ENCODE data around the gene PNKP.

The PNKP gene

GRCh38 chr19:49854378-49855263, 12.8 kb downstream of the PNKP start:
- DNase-seq (ENCODE audit: low spot score in 2 of 2): no peak
- no peaks in the 10 kb centered on the region for H3K9me3 Mint-ChIP-seq
- H3K27ac Mint-ChIP-seq: no peak overlapping the region
- no peak overlapping the region for H3K4me3 Mint-ChIP-seq
- peaks cover 18% of the 10 kb centered on the region for H3K4me1 Mint-ChIP-seq
- no peak for ATAC-seq (ENCODE audit: low read depth)
- peaks cover 1% of the 10 kb centered on the region for H3K36me3 Mint-ChIP-seq
- H3K27me3 Mint-ChIP-seq: no peaks in the 10 kb centered on the region

- no peak overlapping the region for H3K4me3 Mint-ChIP-seq
- H3K27ac Mint-ChIP-seq: peak overlapping the region; percentile 62
- DNase-seq (ENCODE audit: low spot score in 2 of 2): no peak
- H3K27me3 Mint-ChIP-seq: no peaks in the 10 kb centered on the region
- peaks cover 4% of the 10 kb centered on the region for H3K9me3 Mint-ChIP-seq
- H3K36me3 Mint-ChIP-seq: peaks cover 4% of the 10 kb centered on the region
- no peak for ATAC-seq (ENCODE audit: low read depth)
- peaks cover 21% of the 10 kb centered on the region for H3K4me1 Mint-ChIP-seq
Observed at GRCh38 chr19:49853852-49854377, 13.5 kb downstream of the PNKP start.

GRCh38 chr19:49852631-49853126, 14.7 kb downstream of the PNKP start:
- H3K4me1 Mint-ChIP-seq: peaks cover 25% of the 10 kb centered on the region
- no peak for DNase-seq (ENCODE audit: low spot score in 2 of 2)
- peak overlapping the region; percentile 81 for H3K4me3 Mint-ChIP-seq
- ATAC-seq (ENCODE audit: low read depth): no peak
- peaks cover 4% of the 10 kb centered on the region for H3K36me3 Mint-ChIP-seq
- no peak overlapping the region for H3K27ac Mint-ChIP-seq
- H3K9me3 Mint-ChIP-seq: peaks cover 6% of the 10 kb centered on the region
- no peaks in the 10 kb centered on the region for H3K27me3 Mint-ChIP-seq

- DNase-seq (ENCODE audit: low spot score in 2 of 2): no peak
- peaks cover 25% of the 10 kb centered on the region for H3K4me1 Mint-ChIP-seq
- H3K9me3 Mint-ChIP-seq: peaks cover 6% of the 10 kb centered on the region
- ATAC-seq (ENCODE audit: low read depth): peak; percentile 14
- H3K4me3 Mint-ChIP-seq: peak overlapping the region; percentile 81
- peak overlapping the region; percentile 97 for H3K27ac Mint-ChIP-seq
- H3K36me3 Mint-ChIP-seq: peaks cover 4% of the 10 kb centered on the region
- no peaks in the 10 kb centered on the region for H3K27me3 Mint-ChIP-seq
Observed at GRCh38 chr19:49851456-49852259, 15.7 kb downstream of the PNKP start.

GRCh38 chr19:49850487-49851342, 16.7 kb downstream of the PNKP start, which contains the start of gene PTOV1:
TSS of gene PTOV1 (plus strand) at chr19:49851159.
- Mint-ChIP-seq H3K9me3 (peaks cover 6% of the 10 kb centered on the region), H3K36me3 (peaks cover 3% of the 10 kb centered on the region), H3K4me3 (peak within 1 kb of the TSS; percentile 90), H3K27me3 (no peaks in the 10 kb centered on the region), H3K4me1 (peaks cover 25% of the 10 kb centered on the region), H3K27ac (peak within 1 kb of the TSS; percentile 97)
- ATAC-seq (ENCODE audit: low read depth) (peak; percentile 86), DNase-seq (ENCODE audit: low spot score in 2 of 2) (peak; percentile 91 to 98)

- Mint-ChIP-seq H3K27ac (peak overlapping the region; percentile 97), H3K36me3 (peaks cover 3% of the 10 kb centered on the region), H3K9me3 (peaks cover 6% of the 10 kb centered on the region), H3K4me1 (peaks cover 25% of the 10 kb centered on the region), H3K4me3 (peak overlapping the region; percentile 90), H3K27me3 (no peaks in the 10 kb centered on the region)
- no peak for DNase-seq (ENCODE audit: low spot score in 2 of 2)
- ATAC-seq (ENCODE audit: low read depth): no peak
Observed at GRCh38 chr19:49850221-49850486, 17.2 kb downstream of the PNKP start.

GRCh38 chr19:49849433-49850220, 17.7 kb downstream of the PNKP start:
- Mint-ChIP-seq H3K9me3 (peaks cover 6% of the 10 kb centered on the region), H3K36me3 (peaks cover 3% of the 10 kb centered on the region), H3K27me3 (no peaks in the 10 kb centered on the region), H3K27ac (peak overlapping the region; percentile 97), H3K4me3 (peak overlapping the region; percentile 90), H3K4me1 (peaks cover 25% of the 10 kb centered on the region)
- DNase-seq (ENCODE audit: low spot score in 2 of 2) (no peak), ATAC-seq (ENCODE audit: low read depth) (no peak)

- Mint-ChIP-seq H3K27ac (no peak overlapping the region), H3K4me1 (peaks cover 27% of the 10 kb centered on the region), H3K9me3 (peaks cover 6% of the 10 kb centered on the region), H3K4me3 (peak overlapping the region; percentile 46), H3K36me3 (peaks cover 3% of the 10 kb centered on the region), H3K27me3 (no peaks in the 10 kb centered on the region)
- ATAC-seq (ENCODE audit: low read depth) (no peak), DNase-seq (ENCODE audit: low spot score in 2 of 2) (no peak)
Observed at GRCh38 chr19:49848938-49849337, 18.4 kb downstream of the PNKP start.

- Mint-ChIP-seq H3K27me3 (no peaks in the 10 kb centered on the region), H3K4me3 (no peak overlapping the region), H3K4me1 (peaks cover 26% of the 10 kb centered on the region), H3K9me3 (peaks cover 6% of the 10 kb centered on the region), H3K36me3 (peaks cover 3% of the 10 kb centered on the region), H3K27ac (no peak overlapping the region)
- DNase-seq (ENCODE audit: low spot score in 2 of 2): no peak
- ATAC-seq (ENCODE audit: low read depth): no peak
Observed at GRCh38 chr19:49847731-49848696, 19.4 kb downstream of the PNKP start.

GRCh38 chr19:49846408-49846807, 21.0 kb downstream of the PNKP start:
- peaks cover 3% of the 10 kb centered on the region for H3K36me3 Mint-ChIP-seq
- no peak overlapping the region for H3K4me3 Mint-ChIP-seq
- H3K27me3 Mint-ChIP-seq: no peaks in the 10 kb centered on the region
- H3K9me3 Mint-ChIP-seq: peaks cover 6% of the 10 kb centered on the region
- H3K4me1 Mint-ChIP-seq: peaks cover 21% of the 10 kb centered on the region
- no peak for DNase-seq (ENCODE audit: low spot score in 2 of 2)
- H3K27ac Mint-ChIP-seq: no peak overlapping the region
- ATAC-seq (ENCODE audit: low read depth): no peak

GRCh38 chr19:49845414-49845813, 22.0 kb downstream of the PNKP start:
- peaks cover 6% of the 10 kb centered on the region for H3K9me3 Mint-ChIP-seq
- H3K27me3 Mint-ChIP-seq: no peaks in the 10 kb centered on the region
- ATAC-seq (ENCODE audit: low read depth): no peak
- H3K27ac Mint-ChIP-seq: no peak overlapping the region
- DNase-seq (ENCODE audit: low spot score in 2 of 2): no peak
- H3K4me3 Mint-ChIP-seq: no peak overlapping the region
- H3K4me1 Mint-ChIP-seq: peaks cover 23% of the 10 kb centered on the region
- peaks cover 6% of the 10 kb centered on the region for H3K36me3 Mint-ChIP-seq

All from memory B cell (primary cell).